HFF-Myc (cell line): ENCODE measurements around the gene TMOD1.

Experiments used
- DNase-seq: peaks from one replicate; pipeline ENCODE4 v3.0.0-alpha.2; 2011; ENCODE audit warnings: low read depth; ENCODE audit errors: extremely low read depth
- H3K4me3 ChIP-seq: replicated peaks from 2 replicates; pipeline ENCODE4 v1.5.1; 2011; ENCODE audit warnings: low read depth, mild to moderate bottlenecking, control low read depth, low read length
- TF ChIP-seq, protein P1 (sequence below): IDR thresholded peaks from 2 replicates; pipeline ENCODE4 v1.5.1; 2012; ENCODE audit warnings: mild to moderate bottlenecking, low read depth, low read length, control low read depth; ENCODE audit errors: missing control alignments

The TMOD1 gene

GRCh38 chr9:97525451-97525850, 24.0 kb downstream of the TMOD1 start:
- H3K4me3 ChIP-seq = no peak overlapping the region
- TF ChIP-seq, protein P1, sequence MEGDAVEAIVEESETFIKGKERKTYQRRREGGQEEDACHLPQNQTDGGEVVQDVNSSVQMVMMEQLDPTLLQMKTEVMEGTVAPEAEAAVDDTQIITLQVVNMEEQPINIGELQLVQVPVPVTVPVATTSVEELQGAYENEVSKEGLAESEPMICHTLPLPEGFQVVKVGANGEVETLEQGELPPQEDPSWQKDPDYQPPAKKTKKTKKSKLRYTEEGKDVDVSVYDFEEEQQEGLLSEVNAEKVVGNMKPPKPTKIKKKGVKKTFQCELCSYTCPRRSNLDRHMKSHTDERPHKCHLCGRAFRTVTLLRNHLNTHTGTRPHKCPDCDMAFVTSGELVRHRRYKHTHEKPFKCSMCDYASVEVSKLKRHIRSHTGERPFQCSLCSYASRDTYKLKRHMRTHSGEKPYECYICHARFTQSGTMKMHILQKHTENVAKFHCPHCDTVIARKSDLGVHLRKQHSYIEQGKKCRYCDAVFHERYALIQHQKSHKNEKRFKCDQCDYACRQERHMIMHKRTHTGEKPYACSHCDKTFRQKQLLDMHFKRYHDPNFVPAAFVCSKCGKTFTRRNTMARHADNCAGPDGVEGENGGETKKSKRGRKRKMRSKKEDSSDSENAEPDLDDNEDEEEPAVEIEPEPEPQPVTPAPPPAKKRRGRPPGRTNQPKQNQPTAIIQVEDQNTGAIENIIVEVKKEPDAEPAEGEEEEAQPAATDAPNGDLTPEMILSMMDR = no peak
- DNase-seq = peak; percentile 21

DNA sequence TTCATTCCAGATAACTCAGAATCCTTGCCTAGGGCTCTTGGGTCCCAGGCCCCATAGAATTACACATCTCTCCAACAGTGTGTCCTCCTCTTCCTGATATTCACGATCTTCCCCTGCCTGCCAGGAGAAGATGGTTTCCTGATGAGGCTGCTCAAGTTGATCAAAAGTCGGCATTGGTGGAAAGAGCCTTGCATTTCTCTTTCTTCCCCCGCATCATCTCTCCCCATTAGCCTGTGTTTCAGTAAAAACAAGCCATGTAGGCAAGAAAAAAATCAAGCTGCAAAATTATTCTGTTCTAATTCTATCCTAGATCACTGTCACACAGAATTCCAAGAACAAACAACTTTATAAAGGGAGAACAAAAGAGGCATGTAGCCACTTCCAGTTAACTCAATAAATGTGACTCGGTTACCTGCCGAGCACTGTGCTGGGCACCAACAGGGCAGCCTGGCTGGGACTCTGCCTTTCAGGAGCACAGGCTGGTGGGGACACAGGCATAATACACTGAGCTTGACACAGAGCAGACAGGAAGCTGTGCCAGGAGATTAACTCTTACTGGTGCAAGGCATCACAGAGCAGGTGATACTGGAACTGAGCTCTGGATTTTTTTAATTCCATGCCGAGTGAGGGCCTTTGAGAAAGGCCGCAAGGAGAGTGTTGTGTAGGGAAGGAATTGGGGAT, 25.6 kb downstream of the TMOD1 start:
- no peak for DNase-seq
- no peak overlapping the region for H3K4me3 ChIP-seq
- TF ChIP-seq, protein P1 = no peak

- no peak for DNase-seq
- TF ChIP-seq, protein P1 = no peak
- H3K4me3 ChIP-seq = no peak overlapping the region
These were observed 26.4 kb downstream of the TMOD1 start for GRCh38 chr9:97527626-97528528.

GRCh38 chr9:97528529-97529230, 27.2 kb downstream of the TMOD1 start:
- TF ChIP-seq, protein P1 = no peak
- no peak for DNase-seq
- no peak overlapping the region for H3K4me3 ChIP-seq

GRCh38 chr9:97529363-97530076, 28.1 kb downstream of the TMOD1 start:
- no peak overlapping the region for H3K4me3 ChIP-seq
- TF ChIP-seq, protein P1 = no peak
- no peak for DNase-seq

DNA sequence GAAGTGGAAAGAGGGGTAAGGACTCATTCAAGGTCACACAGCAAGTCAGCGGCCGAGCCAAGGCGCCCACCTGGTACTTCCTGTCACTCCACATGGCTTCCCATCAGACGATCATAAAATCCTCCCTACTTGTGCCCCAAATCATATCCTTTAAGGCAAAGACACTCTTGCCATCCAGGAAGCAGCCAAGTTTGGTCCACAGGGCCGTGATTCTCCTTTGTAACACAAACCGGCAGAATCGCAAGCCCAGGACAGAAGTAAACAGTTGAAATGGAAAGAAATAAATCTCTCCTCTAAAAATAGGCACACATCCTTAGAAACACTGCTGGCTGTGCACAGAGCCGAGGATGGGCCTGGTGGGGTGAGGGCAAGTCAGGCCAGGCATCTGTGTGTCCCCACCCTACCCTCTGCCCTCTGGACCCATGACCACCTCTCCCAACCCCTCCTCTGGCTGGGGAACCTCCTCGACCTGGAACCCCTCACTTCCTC, 30.5 kb downstream of the TMOD1 start:
- DNase-seq = no peak
- H3K4me3 ChIP-seq = no peak overlapping the region
- TF ChIP-seq, protein P1 = no peak
